Upper lobe of left lung (tissue), 4 donors: ENCODE results near the gene SPPL3.

Experiments
- CTCF ChIP-seq, 6 experiments: fragments of 450-650 bp in 4 of 6; fragments of 200-600 bp in 2 of 6; sonication (generic) in 2 of 6; IDR thresholded peaks; one replicate each; pipeline ENCODE4 v1.5.1; 2016 to 2019; ENCODE audit warnings: antibody characterized with exemption in 6 of 6
- EP300 ChIP-seq, 4 donors: sonication (generic); formaldehyde crosslinking; IDR thresholded peaks; one replicate each; pipeline ENCODE4 v1.5.1; 2017; ENCODE audit warnings: antibody characterized with exemption in 4 of 4, control low read depth in 2 of 4
- POLR2A ChIP-seq, 4 donors: fragments of 450-650 bp; IDR thresholded peaks; one replicate each; pipeline ENCODE4 v1.5.1; 2016 to 2017; ENCODE audit warnings: antibody characterized with exemption in 4 of 4, mild to moderate bottlenecking in 2 of 4
- POLR2AphosphoS5 ChIP-seq, 2 donors: sonication (generic); formaldehyde crosslinking; IDR thresholded peaks; one replicate each; pipeline ENCODE4 v1.5.1; 2017; ENCODE audit warnings: antibody characterized with exemption in 2 of 2

- TF ChIP-seq CTCF (IDR thresholded peaks at IDR 0.05), result no peak
- TF ChIP-seq POLR2A (IDR thresholded peaks at IDR 0.05), result no peak
- TF ChIP-seq EP300 (IDR thresholded peaks at IDR 0.05), result no peak
- no peak for TF ChIP-seq POLR2AphosphoS5 (IDR thresholded peaks at IDR 0.05)
Measured at GRCh38 chr12:120750806-120751205, 153.4 kb downstream of the SPPL3 start.
